Panc1 (cell line): ENCODE data around the gene PPP1CC. TPM values are rescaled to one million over a fixed set of nuclear protein-coding genes. Genes with fewer than 3 reads are reported as not detected.

Experiments
- ATAC-seq: fragments of 200-7000 bp; cut with Tn5 transposase; 2 replicates; pipeline ENCODE4 v1.9.1; 2020; ENCODE audit warnings: mild to moderate bottlenecking, moderate library complexity
- BruUV-seq: library from RNA; stranded (reverse); fragments of 400-500 nt; replicated peaks from 2 replicates; lab custom pipeline; 2021; lab: Mats Ljungman, UMichigan
- CTCF ChIA-PET: fragments of 300-600 bp; sonication (Branson Sonifier 250); formaldehyde crosslinking; loops from one replicate; lab custom pipeline; 2022; ENCODE audit warnings: antibody characterized with exemption; lab: Charles Lee
- POLR2A ChIA-PET: fragments of 300-600 bp; sonication (Branson Sonifier 250); formaldehyde crosslinking; loops from one replicate; lab custom pipeline; 2022; ENCODE audit warnings: antibody characterized with exemption; lab: Charles Lee
- DNase-seq: peaks from one replicate; pipeline ENCODE4 v3.0.0-alpha.2; 2010; ENCODE audit warnings: low read depth, low spot score
- H3K27ac ChIP-seq: 2 replicates; pipeline ENCODE4 v1.5.1; 2011; ENCODE audit warnings: mild to moderate bottlenecking, low read length, inconsistent platforms
- H3K27me3 ChIP-seq: fragments of 200-500 bp; sonication (Bioruptor generic); 2 replicates; pipeline ENCODE4 v1.6.0; 2014; ENCODE audit warnings: low read length, inconsistent platforms; ENCODE audit not compliant: control insufficient read depth, insufficient read depth
- H3K36me3 ChIP-seq: fragments of 200-500 bp; sonication (Bioruptor generic); 2 replicates; pipeline ENCODE4 v1.5.1; 2014; ENCODE audit warnings: inconsistent platforms, mild to moderate bottlenecking, low read length, moderate library complexity; ENCODE audit not compliant: control insufficient read depth, insufficient read depth
- H3K4me1 ChIP-seq: 2 replicates; pipeline ENCODE4 v1.5.1; 2011; ENCODE audit warnings: inconsistent platforms, mild to moderate bottlenecking, low read length, moderate library complexity; ENCODE audit not compliant: control insufficient read depth, insufficient read depth
- H3K4me3 ChIP-seq, 2 experiments: 2 replicates each; pipeline ENCODE4 v1.5.1; 2011 to 2012; ENCODE audit warnings: low read depth in 2 of 2, low read length in 2 of 2, mild to moderate bottlenecking in 2 of 2, inconsistent platforms in 1 of 2, moderate library complexity in 1 of 2
- H3K9me3 ChIP-seq: fragments of 200-500 bp; sonication (Bioruptor generic); 2 replicates; pipeline ENCODE4 v1.5.1; 2014; ENCODE audit warnings: low read depth, mild to moderate bottlenecking, inconsistent platforms, low read length, moderate library complexity; ENCODE audit not compliant: control insufficient read depth, insufficient read depth
- POLR2AphosphoS5 ChIP-seq: IDR thresholded peaks from 2 replicates; pipeline ENCODE4 v1.6.1; 2012; ENCODE audit warnings: mild to moderate bottlenecking, low read depth, low read length, moderate library complexity
- SIN3A ChIP-seq: IDR thresholded peaks from 2 replicates; pipeline ENCODE4 v1.6.1; 2012; ENCODE audit warnings: low read depth, mild to moderate bottlenecking, low read length, moderate library complexity, borderline replicate concordance; ENCODE audit not compliant: insufficient read depth
- TCF7L2 ChIP-seq: IDR thresholded peaks from 2 replicates; pipeline ENCODE4 v1.6.1; 2011; ENCODE audit warnings: mild to moderate bottlenecking, low read depth, low read length, inconsistent platforms
- in situ Hi-C: cut with HindIII; loops from 2 replicates; pipeline ENCODE4 v1.10.0; 2016; ENCODE audit warnings: low sequenced_read_pairs, low pct_unique_long_range_greater_than_20kb
- intact Hi-C: fragments of 100-400 bp; cut with micrococcal nuclease; formaldehyde crosslinking; loops from one replicate; pipeline ENCODE4 v1.10.0; 2022; ENCODE audit not compliant: unreplicated experiment
- total RNA-seq: library from RNA; stranded (reverse); gene quantifications from one replicate; pipeline ENCODE4 v1.2.1, GENCODE V29; 2021; ENCODE audit not compliant: unreplicated experiment
- TF ChIP-seq, protein P1 (sequence below), 2 experiments: IDR thresholded peaks; 2 replicates each; pipeline ENCODE4 v1.6.1; 2011 to 2012; ENCODE audit warnings: low read depth in 2 of 2, control low read depth in 1 of 2, low read length in 1 of 2, mild to moderate bottlenecking in 1 of 2, moderate library complexity in 1 of 2; ENCODE audit not compliant: insufficient read depth in 1 of 2
- TF ChIP-seq, protein P2 (sequence below): fragments of 450-650 bp; IDR thresholded peaks from 2 replicates; pipeline ENCODE4 v1.5.1; 2017; ENCODE audit warnings: mild to moderate bottlenecking

The PPP1CC gene
- total RNA-seq, 1 experiment from 2014 or later, result 219 TPM

DNA sequence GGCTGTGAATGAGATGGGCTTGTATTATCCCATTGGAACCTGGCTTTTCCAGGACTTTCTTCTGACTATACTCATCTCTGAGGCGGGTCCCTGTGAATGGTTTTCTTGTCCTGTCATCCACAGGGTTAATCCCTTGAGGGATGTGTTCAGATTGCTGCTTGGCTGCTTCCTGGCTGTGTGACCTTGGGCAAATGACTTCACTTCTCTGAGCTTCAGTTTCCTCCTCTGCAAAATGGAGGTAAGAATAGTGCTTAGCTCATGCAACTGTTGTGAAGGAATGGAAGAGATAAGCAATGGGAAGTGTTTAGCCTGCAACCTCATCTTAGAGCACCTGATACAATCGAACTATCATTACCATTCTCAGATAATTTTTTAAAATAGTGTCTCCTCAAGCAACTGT is 32.1 kb upstream of the PPP1CC start:
- ChIA-PET POLR2A (interaction anchor here (0.8 kb wide), 1 partner anchor 15 kb away, joined by 8 read pairs; no protein-coding TSS in a partner anchor), CTCF (no interaction called here)
- in situ Hi-C loops, result no loop called here
- intact Hi-C loops, result no loop called here
- ATAC-seq (no peak), DNase-seq (no peak)
- H3K27me3 ChIP-seq, result no peaks in the 10 kb centered on the region
- no peak overlapping the region for H3K27ac ChIP-seq
- BruUV-seq, result no TSS peak
- TF ChIP-seq TCF7L2 (no peak), POLR2AphosphoS5 (no peak), SIN3A (no peak)
- TF ChIP-seq, protein P1, sequence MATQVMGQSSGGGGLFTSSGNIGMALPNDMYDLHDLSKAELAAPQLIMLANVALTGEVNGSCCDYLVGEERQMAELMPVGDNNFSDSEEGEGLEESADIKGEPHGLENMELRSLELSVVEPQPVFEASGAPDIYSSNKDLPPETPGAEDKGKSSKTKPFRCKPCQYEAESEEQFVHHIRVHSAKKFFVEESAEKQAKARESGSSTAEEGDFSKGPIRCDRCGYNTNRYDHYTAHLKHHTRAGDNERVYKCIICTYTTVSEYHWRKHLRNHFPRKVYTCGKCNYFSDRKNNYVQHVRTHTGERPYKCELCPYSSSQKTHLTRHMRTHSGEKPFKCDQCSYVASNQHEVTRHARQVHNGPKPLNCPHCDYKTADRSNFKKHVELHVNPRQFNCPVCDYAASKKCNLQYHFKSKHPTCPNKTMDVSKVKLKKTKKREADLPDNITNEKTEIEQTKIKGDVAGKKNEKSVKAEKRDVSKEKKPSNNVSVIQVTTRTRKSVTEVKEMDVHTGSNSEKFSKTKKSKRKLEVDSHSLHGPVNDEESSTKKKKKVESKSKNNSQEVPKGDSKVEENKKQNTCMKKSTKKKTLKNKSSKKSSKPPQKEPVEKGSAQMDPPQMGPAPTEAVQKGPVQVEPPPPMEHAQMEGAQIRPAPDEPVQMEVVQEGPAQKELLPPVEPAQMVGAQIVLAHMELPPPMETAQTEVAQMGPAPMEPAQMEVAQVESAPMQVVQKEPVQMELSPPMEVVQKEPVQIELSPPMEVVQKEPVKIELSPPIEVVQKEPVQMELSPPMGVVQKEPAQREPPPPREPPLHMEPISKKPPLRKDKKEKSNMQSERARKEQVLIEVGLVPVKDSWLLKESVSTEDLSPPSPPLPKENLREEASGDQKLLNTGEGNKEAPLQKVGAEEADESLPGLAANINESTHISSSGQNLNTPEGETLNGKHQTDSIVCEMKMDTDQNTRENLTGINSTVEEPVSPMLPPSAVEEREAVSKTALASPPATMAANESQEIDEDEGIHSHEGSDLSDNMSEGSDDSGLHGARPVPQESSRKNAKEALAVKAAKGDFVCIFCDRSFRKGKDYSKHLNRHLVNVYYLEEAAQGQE (IDR thresholded peaks at IDR 0.05; ENCODE audit: insufficient read depth in 1 of 2, low read depth in 2 of 2, low read length in 1 of 2), result no peak
- TF ChIP-seq, protein P2, sequence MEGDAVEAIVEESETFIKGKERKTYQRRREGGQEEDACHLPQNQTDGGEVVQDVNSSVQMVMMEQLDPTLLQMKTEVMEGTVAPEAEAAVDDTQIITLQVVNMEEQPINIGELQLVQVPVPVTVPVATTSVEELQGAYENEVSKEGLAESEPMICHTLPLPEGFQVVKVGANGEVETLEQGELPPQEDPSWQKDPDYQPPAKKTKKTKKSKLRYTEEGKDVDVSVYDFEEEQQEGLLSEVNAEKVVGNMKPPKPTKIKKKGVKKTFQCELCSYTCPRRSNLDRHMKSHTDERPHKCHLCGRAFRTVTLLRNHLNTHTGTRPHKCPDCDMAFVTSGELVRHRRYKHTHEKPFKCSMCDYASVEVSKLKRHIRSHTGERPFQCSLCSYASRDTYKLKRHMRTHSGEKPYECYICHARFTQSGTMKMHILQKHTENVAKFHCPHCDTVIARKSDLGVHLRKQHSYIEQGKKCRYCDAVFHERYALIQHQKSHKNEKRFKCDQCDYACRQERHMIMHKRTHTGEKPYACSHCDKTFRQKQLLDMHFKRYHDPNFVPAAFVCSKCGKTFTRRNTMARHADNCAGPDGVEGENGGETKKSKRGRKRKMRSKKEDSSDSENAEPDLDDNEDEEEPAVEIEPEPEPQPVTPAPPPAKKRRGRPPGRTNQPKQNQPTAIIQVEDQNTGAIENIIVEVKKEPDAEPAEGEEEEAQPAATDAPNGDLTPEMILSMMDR, result no peak
- no peaks in the 10 kb centered on the region for H3K36me3 ChIP-seq
- H3K9me3 ChIP-seq, result no peaks in the 10 kb centered on the region
- H3K4me1 ChIP-seq, result no peaks in the 10 kb centered on the region
- no peak overlapping the region for H3K4me3 ChIP-seq

DNA sequence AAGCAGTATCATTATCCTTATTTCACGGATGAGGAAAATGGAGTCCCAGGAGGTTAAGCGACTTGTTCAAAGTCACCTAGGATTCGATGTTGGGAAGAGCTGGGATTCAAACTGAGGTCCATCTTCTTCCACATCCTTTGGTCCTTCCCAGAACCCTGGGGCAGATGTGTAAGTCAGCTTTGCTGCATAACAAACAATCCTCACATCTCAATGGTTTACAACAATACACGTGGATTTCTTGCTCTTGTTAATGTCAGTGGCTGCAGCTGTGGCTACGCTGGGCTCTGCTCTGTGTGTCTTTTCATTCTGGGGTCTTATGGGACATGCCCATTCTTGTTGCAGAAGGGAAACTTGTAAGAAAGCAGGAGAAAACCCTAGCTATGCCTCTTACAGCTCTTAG is 26.3 kb upstream of the PPP1CC start:
- Histone ChIP-seq H3K27ac (no peak overlapping the region), H3K4me3 (no peak overlapping the region), H3K27me3 (no peaks in the 10 kb centered on the region), H3K36me3 (no peaks in the 10 kb centered on the region), H3K4me1 (no peaks in the 10 kb centered on the region), H3K9me3 (no peaks in the 10 kb centered on the region)
- ATAC-seq (no peak), DNase-seq (no peak)
- POLR2A ChIA-PET, result no interaction called here
- BruUV-seq, result no TSS peak
- TF ChIP-seq, protein P2, result no peak
- TF ChIP-seq, protein P1 (IDR thresholded peaks at IDR 0.05; ENCODE audit: insufficient read depth in 1 of 2, low read depth in 2 of 2, low read length in 1 of 2), result no peak
- TF ChIP-seq POLR2AphosphoS5 (no peak), TCF7L2 (no peak), SIN3A (no peak)
- intact Hi-C loops (no loop called here), in situ Hi-C loops (no loop called here)
- CTCF ChIA-PET, result no interaction called here
